ENCODE data around the gene BPHL.
"Not testable (repeated sequence)": the region's sequence is repeated elsewhere in the genome, so short reads cannot be mapped to it uniquely, and the experiment has no call there.

BPHL gene

GRCh38 chr6:3118353-3119039 lies at the start of gene BPHL:
TSS of gene BPHL (plus strand) at chr6:3118711. CDS start at chr6:3118741, 30 bp downstream.
- DNase-seq (ENCODE audit: low read depth): peak; percentile 65

- DNase-seq (ENCODE audit: low read depth): no peak
These were observed 46.9 kb upstream of the BPHL start for GRCh38 chr6:3071568-3071967.

DNA sequence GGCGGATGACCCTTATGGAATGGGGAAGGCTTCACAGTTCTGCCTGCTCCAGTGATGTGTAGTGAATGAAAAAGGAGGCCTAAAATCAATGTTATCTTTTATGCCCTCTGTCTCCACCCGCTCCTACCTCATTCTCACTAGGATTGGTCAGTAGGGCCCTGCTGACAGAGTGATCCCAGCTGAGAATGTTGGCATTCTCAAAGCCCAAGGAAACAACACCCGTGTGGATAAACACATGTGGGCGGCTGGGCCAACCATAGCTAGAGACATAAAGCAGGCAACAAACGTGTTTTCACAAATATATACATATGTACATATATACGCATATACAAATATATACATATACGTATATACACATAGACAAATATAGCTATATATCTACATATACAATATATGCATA lies 45.7 kb upstream of the BPHL start:
- no peak for DNase-seq (ENCODE audit: low read depth)

DNA sequence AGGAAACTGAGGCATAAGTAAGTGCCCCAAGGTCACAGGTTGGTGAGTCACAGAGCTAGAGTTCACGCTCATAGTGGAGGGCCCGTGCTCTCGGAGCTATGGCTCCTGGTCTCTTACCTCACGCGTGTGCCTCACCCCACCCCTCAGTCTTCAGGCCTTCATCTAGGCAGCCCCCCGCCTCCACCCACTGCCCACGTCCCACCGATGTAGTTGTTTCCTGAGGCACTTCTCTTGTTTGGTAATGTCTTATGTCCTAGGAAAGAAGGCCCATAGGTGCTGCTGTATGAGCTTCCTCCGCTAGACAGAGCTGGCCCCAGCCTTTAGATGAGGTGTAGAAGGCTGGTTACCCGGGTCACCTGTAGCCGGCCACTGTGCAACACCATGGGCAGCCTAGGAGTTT lies 45.1 kb upstream of the BPHL start:
- DNase-seq (ENCODE audit: low read depth): no peak

GRCh38 chr6:3075772-3076113 lies 42.8 kb upstream of the BPHL start:
- no peak for DNase-seq (ENCODE audit: low read depth)

DNA sequence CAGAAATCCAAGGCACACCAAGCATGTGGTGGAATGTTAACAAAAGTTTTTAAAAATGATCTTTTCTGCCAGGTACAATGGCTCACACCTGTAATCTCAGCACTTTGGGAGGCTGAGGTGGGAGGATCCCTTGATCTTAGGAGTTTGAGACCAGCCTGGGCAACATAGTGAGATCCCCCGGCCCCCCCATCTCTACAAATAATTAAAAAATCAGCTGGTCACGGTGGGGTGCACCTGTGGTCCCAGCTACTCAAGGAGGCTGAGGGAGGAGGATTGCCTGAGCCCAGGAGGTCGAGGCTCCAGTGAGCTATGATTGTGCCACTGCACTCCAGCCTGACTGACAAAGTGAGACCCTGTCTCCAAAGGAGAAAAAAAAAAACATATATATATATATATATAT lies 42.2 kb upstream of the BPHL start:
- DNase-seq (ENCODE audit: low read depth): no peak

DNA sequence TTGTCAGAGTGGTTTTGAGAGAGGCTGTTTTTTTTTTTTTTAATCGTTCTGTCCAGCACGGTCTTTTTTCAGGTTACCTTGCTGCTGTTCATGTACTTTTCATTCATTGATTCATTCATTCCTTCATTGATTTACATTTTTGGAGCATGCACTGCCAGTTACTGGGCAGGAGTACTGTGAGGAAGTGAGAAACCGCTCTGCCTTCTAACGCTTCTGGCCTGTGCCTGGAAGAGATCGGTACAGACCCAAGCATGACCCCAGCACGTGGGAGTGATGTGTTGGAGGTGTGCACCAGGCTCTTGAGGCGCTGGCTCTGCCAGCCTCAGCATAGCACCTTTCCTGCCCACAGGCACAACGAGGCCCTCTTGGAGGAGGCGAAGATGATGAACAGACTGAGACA lies 41.1 kb upstream of the BPHL start:
- no peak for DNase-seq (ENCODE audit: low read depth)

DNA sequence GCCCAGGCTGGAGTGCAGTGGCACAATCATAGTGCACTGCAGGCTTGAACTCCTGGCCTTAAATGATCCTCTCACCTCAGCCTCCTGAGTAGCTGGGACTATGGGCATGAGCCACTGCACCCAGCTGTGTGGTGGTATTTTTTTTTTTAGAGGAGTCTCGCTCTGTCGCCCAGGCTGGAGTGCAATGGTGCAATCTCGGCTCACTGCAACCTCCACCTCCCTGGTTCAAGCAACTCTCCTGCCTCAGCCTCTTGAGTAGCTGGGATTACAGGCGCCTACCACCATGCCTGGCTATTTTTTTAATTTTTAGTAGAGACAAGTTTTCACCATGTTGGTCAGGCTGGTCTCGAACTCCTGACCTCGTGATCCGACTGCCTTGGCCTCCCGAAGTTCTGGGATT lies 39.6 kb upstream of the BPHL start:
- DNase-seq (ENCODE audit: low read depth): not testable (repeated sequence)

- no peak for DNase-seq (ENCODE audit: low read depth)
These were observed 38.8 kb upstream of the BPHL start for GRCh38 chr6:3079682-3080081.

- DNase-seq (ENCODE audit: low read depth): no peak
These were observed 36.6 kb upstream of the BPHL start for GRCh38 chr6:3081960-3082359.

- no peak for DNase-seq (ENCODE audit: low read depth)
These were observed 33.4 kb upstream of the BPHL start for GRCh38 chr6:3085074-3085473.

- no peak for DNase-seq (ENCODE audit: low read depth)
These were observed 32.1 kb upstream of the BPHL start for GRCh38 chr6:3086282-3086946.

DNA sequence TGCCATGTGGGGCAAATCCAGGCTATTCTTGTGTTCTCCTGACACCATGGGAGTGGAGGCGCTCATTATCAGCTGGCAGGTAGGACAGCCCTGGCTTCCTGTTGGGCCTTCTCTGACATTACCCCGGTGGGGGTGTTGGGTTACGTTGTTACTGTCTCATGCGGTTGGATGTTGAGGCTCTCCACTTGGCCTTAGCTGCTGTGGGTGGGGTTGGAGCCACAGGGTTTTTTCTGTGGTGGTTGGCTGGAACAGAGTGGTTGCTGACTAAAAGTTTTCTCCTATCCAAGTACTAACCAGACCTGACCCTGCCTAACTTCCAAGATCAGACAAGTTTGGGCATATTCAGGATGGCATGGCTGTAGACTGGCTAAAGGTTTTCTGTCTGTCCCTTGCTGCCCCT lies 30.1 kb upstream of the BPHL start:
- no peak for DNase-seq (ENCODE audit: low read depth)

DNA sequence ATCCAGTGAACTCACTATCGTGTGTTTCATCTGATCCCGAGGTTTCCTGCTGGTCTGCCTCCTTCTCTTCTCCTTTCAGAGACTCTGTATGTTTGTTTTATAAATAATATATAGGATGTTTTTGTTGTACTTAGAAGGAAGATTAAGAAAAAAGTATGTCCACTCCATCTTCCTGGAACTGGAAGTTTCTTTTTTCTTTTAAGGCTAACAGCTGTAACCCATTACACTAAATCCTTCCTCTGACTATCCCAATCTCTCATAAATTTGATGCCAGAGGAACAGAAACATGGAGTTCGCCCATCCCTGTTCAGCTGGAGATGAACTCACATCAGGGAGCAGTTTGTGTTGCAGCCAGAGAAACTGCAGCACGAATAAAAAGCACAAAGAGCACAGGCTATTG lies 29.5 kb upstream of the BPHL start:
- DNase-seq (ENCODE audit: low read depth): no peak

GRCh38 chr6:3090013-3090412 lies 28.5 kb upstream of the BPHL start:
- no peak for DNase-seq (ENCODE audit: low read depth)

DNA sequence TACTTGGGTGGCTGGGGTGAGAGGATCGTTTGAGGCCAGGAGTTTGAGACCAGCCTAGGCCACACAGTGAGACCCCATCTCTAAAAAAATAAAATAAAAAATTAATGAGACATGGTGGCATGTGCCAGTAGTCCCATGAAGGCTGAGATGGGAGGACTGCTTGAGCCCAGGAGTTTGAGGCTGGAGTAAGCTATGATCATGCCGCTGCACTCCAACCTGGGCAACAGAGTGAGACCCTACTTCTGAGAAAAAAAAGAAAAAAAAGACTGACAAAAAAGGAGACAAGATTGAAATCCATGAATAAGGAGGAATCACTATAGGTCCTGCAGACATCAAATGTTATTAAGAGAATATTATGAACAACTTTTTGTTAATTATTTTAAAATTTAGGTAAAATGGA lies 23.7 kb upstream of the BPHL start:
- DNase-seq (ENCODE audit: low read depth): no peak

- no peak for DNase-seq (ENCODE audit: low read depth)
These were observed 15.6 kb upstream of the BPHL start for GRCh38 chr6:3102875-3103274.

DNA sequence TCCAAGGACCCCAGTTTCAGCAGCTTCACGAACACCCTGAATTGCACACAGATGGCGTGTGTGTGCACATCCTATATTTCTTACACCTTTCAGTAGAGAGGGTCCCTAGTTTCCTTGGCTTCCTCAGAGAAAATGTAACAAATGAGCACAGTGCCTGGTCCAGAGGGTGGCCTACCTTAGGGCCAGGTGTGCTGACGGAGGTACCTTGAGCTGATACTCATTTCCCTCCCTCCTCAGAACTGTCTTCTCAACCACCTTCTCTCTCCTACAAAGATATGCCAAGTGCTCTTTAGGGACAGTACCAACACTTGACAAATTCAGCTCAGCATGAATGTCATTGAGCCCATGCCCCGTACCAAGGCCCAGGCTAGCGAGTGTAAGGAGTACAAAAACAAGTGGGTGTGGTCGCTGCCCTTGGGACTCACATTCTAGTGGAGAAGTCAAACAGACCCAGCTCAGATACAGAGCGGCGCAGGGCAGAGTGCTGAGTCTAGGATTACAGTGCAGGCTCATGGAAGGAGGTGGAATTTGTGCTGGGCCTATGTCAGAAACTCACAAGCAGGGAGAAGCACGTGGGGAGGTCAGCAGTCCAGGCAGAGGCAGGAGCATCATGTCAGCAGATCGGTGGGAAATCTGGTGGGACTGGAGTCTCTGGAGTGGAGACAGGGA lies 9.6 kb upstream of the BPHL start:
- DNase-seq (ENCODE audit: low read depth): no peak

GRCh38 chr6:3109761-3110160 lies 8.8 kb upstream of the BPHL start:
- no peak for DNase-seq (ENCODE audit: low read depth)

GRCh38 chr6:3114377-3114776 lies 4.1 kb upstream of the BPHL start:
- DNase-seq (ENCODE audit: low read depth): no peak

GRCh38 chr6:3117912-3118352 lies 579 bp upstream of the BPHL start:
- no peak for DNase-seq (ENCODE audit: low read depth)

GRCh38 chr6:3119040-3119723 lies 671 bp downstream of the BPHL start:
- DNase-seq (ENCODE audit: low read depth): no peak

GRCh38 chr6:3120765-3121089 lies 2.2 kb downstream of the BPHL start:
- DNase-seq (ENCODE audit: low read depth): no peak
